ENCODE data around the gene EID2B.

The EID2B gene

DNA sequence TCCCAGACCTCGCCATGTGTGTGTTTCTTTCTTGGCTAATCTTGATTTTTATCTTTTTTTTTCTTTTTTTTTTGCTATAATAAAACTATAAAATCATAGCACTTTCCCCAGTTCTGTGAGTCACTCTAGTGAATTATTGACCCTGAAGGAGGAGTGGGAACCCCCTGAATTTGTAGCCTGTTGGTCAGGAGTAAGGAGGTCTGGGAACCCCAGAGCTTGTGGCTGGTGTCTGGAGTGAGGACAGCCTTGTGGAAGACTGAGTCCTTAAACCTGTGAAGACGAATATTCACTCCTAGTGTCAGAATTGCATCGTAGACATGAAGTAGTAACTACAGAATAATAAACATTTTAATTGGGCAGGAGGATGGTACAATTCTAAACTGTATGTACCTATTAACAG is 7.4 kb downstream of the EID2B start:
- no peak for DNase-seq

GRCh38 chr19:39524495-39524894 is 8.2 kb downstream of the EID2B start:
- no peak for DNase-seq

- DNase-seq, result no peak
Observed at GRCh38 chr19:39520541-39521484, 11.8 kb downstream of the EID2B start.

- no peak for DNase-seq
Observed at GRCh38 chr19:39518975-39519374, 13.7 kb downstream of the EID2B start.

DNA sequence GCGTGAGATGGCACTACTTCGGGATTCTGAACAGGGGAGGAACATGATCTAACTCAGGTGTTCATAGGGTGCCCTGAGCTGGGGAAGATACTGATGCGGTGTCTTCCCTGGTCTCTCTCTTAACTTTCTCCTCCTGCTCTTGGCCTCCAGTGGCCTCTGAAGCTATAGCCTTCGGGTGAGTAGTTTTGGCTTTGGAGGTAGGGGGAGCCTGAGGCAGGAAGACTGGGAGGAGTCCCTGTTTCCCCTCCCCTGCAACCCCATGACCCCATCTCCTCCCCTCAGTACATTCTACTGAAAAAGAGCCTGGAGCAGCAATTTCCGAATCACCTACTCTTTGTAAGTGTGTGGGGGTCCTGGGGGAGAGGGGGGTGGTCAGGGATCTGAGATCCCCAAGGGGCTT is 14.2 kb downstream of the EID2B start:
- no peak for DNase-seq

- no peak for DNase-seq
Observed at GRCh38 chr19:39517432-39517831, 15.2 kb downstream of the EID2B start.

- DNase-seq, result no peak
Observed at GRCh38 chr19:39516270-39516669, 16.4 kb downstream of the EID2B start.

GRCh38 chr19:39515551-39516191 is 17.0 kb downstream of the EID2B start:
- no peak for DNase-seq

- DNase-seq, result no peak
Observed at GRCh38 chr19:39514840-39515550, 17.7 kb downstream of the EID2B start, which contains the start of gene SELENOV. Gene SELENOV, plus strand, starts transcription at chr19:39515139. Its CDS starts 74 bp downstream, at chr19:39515213.

DNA sequence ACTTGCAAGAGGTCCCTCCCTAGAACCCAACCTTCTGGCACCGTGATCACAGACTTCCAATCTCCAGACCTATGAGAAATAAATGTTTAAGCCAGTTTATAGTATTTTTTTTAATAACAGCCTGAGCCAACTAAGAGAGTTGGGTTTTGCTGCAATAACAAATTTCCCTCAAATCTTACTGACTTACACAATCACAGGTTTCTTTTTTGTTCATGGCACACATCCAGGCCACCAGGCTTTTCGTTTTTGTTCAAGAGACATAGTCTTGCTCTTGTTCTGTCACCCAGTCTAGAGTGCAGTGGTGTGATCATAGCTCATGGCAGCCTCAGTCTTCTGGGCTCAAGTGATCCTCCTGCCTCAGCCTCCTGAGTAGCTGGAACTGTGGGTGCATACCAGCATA is 19.7 kb downstream of the EID2B start:
- no peak for DNase-seq

- no peak for DNase-seq
Observed at GRCh38 chr19:39509233-39509632, 23.4 kb downstream of the EID2B start.

GRCh38 chr19:39508629-39509028 is 24.0 kb downstream of the EID2B start:
- no peak for DNase-seq

DNA sequence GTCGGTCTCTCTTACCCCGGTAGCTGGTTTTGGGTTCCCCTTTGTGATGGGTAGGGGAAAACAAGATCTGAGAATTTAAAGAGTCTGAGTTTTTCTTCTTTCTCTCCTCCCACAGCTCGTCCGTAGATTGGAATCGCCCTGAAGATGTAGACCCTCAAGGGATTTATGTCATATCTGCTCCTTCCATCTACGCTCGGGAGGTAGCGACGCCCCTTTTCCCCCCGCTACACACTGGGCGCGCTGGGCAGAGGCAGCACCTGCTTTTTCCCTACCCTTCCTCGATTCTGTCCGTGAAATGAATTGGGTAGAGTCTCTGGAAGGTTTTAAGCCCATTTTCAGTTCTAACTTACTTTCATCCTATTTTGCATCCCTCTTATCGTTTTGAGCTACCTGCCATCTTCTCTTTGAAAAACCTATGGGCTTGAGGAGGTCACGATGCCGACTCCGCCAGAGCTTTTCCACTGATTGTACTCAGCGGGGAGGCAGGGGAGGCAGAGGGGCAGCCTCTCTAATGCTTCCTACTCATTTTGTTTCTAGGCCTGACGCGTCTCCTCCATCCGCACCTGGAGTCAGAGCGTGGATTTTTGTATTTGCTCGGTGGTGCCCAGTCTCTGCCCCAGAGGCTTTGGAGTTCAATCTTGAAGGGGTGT is 24.8 kb downstream of the EID2B start:
- no peak for DNase-seq

DNA sequence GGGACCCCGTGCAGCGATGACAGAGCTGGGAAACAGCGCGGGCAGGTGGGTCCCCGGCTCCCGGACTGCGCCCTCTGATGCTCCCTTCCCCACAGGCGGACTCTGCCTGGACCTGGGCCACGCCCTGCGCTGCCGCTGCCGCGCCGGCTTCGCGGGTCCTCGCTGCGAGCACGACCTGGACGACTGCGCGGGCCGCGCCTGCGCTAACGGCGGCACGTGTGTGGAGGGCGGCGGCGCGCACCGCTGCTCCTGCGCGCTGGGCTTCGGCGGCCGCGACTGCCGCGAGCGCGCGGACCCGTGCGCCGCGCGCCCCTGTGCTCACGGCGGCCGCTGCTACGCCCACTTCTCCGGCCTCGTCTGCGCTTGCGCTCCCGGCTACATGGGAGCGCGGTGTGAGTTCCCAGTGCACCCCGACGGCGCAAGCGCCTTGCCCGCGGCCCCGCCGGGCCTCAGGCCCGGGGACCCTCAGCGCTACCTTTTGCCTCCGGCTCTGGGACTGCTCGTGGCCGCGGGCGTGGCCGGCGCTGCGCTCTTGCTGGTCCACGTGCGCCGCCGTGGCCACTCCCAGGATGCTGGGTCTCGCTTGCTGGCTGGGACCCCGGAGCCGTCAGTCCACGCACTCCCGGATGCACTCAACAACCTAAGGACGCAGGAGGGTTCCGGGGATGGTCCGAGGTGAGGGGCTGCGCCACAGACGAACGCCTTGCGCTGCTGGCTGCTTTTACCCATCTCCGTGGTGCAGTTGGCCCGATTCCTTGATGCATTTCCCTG is 25.5 kb downstream of the EID2B start:
- DNase-seq, result peak; percentile 23

DNA sequence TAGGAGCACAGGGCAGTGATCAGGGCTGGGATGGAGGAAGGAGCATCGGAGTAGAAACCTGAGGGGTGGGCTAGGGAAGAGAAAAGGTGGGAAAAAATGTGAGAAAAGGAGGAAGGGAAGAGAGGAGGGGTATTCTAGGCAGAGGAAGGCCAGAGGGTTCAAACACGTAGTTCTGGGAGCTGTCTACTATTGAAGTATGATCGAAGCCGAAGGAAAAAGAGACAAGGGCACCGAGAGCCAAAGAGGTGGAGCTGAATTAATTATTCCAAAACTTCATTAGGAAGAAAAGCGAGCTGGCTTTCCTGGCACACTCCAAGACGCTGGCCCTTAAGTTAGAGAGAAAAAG is 26.1 kb downstream of the EID2B start:
- no peak for DNase-seq

- DNase-seq, result no peak
Observed at GRCh38 chr19:39502640-39503417, 29.8 kb downstream of the EID2B start.

DNA sequence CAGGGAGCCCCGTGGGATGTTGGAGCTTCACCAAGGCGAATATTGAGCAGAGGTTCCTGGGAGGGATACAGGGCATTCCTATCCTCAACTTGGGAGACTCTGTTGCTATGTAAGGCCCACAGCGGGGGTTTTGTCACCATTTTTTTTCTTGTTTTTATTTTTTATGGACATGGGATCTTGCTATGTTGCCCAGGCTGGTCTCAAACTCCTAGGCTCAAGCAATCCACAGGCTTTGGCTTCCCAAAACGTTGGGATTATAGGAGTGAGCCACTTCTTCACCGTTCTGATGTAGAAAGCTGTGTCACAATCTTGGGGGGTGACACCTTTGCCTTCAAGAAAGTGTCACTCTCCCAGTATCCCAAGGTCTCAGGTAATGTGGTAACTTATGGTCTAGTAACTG is 31.3 kb downstream of the EID2B start:
- no peak for DNase-seq

DNA sequence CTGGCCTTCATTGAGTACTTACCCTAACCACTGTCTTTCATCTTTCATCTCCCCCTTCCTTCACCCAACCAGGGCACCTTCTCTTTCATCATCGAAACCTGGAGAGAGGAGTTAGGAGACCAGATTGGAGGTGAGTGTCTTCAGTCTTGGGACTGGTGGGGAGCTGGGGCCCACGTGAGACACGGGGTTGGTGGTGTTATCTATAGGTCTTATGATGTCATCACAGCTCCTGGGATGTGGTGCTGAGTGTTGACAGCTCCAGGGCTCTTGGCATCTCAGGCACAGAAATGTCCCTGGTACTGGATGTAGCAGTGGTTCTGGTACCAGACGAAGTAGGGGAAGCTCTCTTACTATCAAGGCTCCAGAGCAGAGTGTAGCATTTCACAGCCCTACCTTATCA is 32.1 kb downstream of the EID2B start:
- no peak for DNase-seq

DNA sequence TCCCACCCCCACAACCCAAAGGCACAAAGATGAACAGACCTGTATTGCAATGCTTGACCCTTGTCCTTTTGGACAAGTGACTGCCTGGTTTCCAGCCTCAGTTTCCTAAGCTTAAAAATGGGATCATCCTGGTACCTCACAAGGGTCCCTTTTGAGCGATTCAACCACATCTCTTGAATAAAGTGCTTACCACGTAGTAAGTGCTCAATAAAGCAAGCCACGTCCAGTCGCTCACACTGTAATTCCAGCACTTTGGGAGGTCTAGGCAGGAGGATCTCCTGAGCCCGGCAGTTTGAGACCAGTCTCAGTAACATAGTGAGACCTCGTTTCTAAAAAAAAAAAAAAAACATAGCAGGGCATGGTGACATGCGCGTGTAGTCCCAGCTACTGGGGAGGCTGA is 32.7 kb downstream of the EID2B start:
- no peak for DNase-seq

DNA sequence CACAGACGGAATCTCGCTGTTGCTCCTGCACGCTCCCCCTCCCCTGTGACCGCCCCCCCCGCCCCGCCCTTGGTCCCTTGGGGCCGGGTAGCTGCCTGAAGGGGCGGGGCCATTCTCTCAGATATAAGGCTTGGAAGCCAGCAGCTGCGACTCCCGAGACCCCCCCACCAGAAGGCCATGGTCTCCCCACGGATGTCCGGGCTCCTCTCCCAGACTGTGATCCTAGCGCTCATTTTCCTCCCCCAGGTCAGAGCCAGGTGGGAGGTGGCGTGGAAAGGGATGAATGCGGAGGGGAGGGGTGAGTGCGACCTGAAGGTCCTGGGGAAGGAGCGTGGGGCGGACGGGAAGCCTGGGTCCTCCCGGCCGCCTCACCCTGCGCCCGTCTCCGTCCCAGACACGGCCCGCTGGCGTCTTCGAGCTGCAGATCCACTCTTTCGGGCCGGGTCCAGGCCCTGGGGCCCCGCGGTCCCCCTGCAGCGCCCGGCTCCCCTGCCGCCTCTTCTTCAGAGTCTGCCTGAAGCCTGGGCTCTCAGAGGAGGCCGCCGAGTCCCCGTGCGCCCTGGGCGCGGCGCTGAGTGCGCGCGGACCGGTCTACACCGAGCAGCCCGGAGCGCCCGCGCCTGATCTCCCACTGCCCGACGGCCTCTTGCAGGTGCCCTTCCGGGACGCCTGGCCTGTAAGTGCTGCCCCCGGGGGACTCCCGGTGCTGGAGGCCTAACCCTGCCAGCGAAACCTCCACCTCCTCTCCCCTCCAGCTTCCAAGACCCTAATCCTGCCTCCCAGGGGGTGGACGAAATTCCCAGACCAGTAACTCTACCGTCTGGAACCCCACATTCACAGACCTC is 33.6 kb downstream of the EID2B start, which contains the start of gene DLL3:
Gene DLL3 (plus strand): TSS at position 150 of the 845 bp plus-strand sequence. CDS start 28 bp downstream, at position 178.
- DNase-seq, result peak; percentile 49
